Measurements from ENCODE around the gene LZTR1. TPM values are rescaled to one million over a fixed set of nuclear protein-coding genes. Genes with fewer than 3 reads are reported as not detected.

Gene LZTR1
- total and polyA plus RNA-seq, 9 donors: 28.2 to 73.4 (median 50.0) TPM

DNA sequence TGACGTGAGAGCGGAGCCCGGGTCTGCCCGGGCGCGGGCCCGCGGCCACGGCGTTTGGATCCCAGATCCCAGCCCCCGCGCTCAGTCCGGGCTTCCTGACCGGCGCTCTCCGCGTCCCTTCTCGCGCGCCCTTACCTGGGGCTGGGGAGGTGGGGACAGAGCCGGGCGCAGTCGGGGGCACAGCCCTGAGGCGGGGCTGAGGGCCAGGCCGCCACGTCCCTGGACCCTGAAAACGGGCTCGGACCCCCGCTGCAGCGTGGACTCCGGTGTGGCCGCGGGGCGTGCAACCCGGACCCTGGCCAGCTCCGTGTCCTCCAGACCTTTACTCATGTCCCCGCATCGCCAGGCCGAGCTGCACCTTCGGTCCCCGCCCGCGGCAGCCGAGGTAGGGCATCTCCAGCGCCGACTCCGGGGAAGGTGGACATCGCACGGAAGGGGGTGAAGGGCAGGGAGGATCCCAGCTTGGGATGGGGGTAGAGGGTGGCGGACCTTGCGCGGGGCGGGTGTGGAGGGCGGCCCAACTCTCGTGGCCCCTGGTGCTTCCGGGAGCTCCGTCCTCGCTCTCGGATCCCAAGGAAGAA lies 24.9 kb upstream of the LZTR1 start:
- Histone ChIP-seq H3K4me1 (ENCODE audit: insufficient read depth) (peaks cover 8% of the 10 kb centered on the region), H3K27me3 (no peaks in the 10 kb centered on the region), H3K9me3 (no peaks in the 10 kb centered on the region), H3K27ac (no peak overlapping the region), H3K4me3 (peak overlapping the region; percentile 51), H3K36me3 (no peaks in the 10 kb centered on the region)
- TF ChIP-seq POLR2A (IDR thresholded peaks at IDR 0.05) (no peak), CTCF (IDR thresholded peaks at IDR 0.05) (no peak), EP300 (IDR thresholded peaks at IDR 0.05) (no peak)
- intact Hi-C loops (cut with DNase I): no loop called here
- DNase-seq: peak in 1 of 5 donors; percentile 60
- WGBS, 3 donors: 0 to 1% (median 1%) methylated on average over 11 to 59 of the region's 59 CpGs

DNA sequence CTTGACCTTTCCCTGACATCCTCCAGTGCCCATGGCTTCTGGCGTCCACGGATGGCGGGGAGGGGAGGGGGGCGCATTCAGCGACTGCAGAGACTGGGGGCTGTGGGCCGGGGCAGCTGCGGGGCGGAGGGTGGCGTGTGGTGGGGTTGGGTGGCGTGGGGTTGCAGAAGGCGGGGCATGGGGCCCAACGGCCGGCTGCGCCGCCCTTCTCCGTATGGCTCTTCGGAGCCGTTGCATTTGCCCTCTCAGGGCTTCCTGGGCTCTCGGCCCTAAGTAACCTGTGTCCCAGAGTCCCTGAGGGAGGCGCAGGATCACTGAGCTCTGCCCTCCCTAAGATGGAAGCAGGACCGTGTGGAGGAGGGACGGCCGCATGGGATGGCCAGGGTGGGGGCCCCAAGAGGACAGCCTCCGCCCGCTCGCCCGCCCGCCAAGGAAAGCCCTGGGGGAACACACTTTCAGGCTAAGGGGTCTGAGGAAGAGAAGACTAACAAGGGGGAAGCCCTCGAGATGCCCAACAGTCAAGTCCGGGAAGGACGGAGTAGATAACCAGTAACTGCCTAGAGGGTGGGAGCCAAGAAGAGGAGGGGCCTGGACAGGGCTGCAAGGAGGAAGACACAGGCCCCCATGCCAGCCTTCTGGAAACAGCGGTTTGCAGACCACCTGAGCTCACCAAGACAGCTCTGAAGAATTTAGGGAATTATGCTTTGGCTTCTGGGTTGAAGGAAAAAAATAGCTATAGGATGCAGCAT lies 24.2 kb upstream of the LZTR1 start:
- no peak for DNase-seq
- Histone ChIP-seq H3K27me3 (no peaks in the 10 kb centered on the region), H3K9me3 (no peaks in the 10 kb centered on the region), H3K4me3 (peak overlapping the region; percentile 51), H3K36me3 (no peaks in the 10 kb centered on the region), H3K27ac (no peak overlapping the region), H3K4me1 (ENCODE audit: insufficient read depth) (peaks cover 8% of the 10 kb centered on the region)
- WGBS, 3 donors: 2 to 4% (median 3%) methylated on average over 28 to 32 of the region's 32 CpGs
- TF ChIP-seq CTCF (IDR thresholded peaks at IDR 0.05) (no peak), POLR2A (IDR thresholded peaks at IDR 0.05) (no peak), EP300 (IDR thresholded peaks at IDR 0.05) (no peak)
- intact Hi-C loops (cut with DNase I): no loop called here

DNA sequence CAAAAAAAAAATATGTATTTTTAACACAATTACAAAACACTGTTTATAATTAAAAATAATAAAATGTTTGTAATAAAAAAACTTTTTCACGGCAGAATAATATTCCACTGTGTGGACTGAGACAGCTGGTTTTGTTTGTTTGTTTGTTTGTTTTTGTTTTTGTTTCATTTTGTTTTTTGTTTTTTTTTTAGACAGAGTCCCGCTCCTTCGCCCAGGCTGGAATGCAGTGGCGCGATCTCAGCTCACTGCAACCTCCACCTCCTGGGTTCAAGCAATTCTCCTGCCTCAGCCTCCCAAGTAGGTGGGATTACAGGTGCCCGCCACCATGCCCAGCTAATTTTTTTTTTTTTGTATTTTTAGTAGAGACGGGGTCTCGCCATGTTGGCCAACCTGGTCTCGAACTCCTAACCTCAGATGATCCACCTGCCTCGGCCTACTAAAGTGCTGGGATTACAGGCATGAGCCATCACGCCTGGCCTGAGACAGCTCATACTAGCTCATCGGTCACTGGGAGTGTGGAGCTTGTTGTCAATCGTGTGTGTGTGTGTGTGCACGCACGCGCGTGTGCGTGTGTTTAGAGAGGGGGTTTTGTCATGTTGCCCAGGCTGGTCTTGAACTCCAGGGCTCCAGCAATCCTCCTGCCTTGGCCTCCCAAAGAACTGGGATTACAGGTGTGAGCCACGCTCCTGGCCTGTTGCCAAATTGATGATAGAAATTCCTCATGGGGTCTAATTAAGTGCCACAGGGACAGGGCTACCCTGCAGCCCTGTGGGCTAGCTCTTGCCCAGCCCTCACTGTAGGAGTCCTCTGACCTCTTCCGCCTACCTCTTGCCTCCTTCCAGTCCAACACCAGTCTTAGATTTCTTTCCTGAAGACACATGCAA lies 22.3 kb upstream of the LZTR1 start:
- intact Hi-C loops (cut with DNase I): no loop called here
- no peak for TF ChIP-seq CTCF (IDR thresholded peaks at IDR 0.05)
- no peak for TF ChIP-seq POLR2A (IDR thresholded peaks at IDR 0.05)
- TF ChIP-seq EP300 (IDR thresholded peaks at IDR 0.05): no peak
- Histone ChIP-seq H3K4me3 (no peak overlapping the region), H3K4me1 (ENCODE audit: insufficient read depth) (peaks cover 8% of the 10 kb centered on the region), H3K27ac (no peak overlapping the region), H3K9me3 (no peaks in the 10 kb centered on the region), H3K36me3 (no peaks in the 10 kb centered on the region), H3K27me3 (no peaks in the 10 kb centered on the region)
- DNase-seq: no peak
- WGBS, 3 donors: 90 to 93% (median 92%) methylated on average over 20 of the region's 20 CpGs

- H3K9me3 ChIP-seq: no peaks in the 10 kb centered on the region
- no peaks in the 10 kb centered on the region for H3K36me3 ChIP-seq
- no peaks in the 10 kb centered on the region for H3K27me3 ChIP-seq
- no peak overlapping the region for H3K27ac ChIP-seq
- DNase-seq: no peak
- peaks cover 8% of the 10 kb centered on the region for H3K4me1 ChIP-seq (ENCODE audit: insufficient read depth)
- TF ChIP-seq EP300 (IDR thresholded peaks at IDR 0.05) (no peak), POLR2A (IDR thresholded peaks at IDR 0.05) (no peak)
- no peak overlapping the region for H3K4me3 ChIP-seq
- 87 to 94% (median 92%) methylated on average over 4 of the region's 4 CpGs for WGBS, 3 donors
- intact Hi-C loops (cut with DNase I): no loop called here
Observed at GRCh38 chr22:20960609-20961008, 21.5 kb upstream of the LZTR1 start.
